AG04449 (cell line): Measurements from ENCODE around the gene MBTPS1.

Source experiments
- CTCF ChIA-PET: fragments of 350-600 bp; formaldehyde crosslinking; extraction: SDS; loops from one replicate; lab custom pipeline; 2021; ENCODE audit warnings: antibody characterized with exemption; lab: Yijun Ruan, JAX
- POLR2A ChIA-PET: fragments of 400-600, 350-600 bp; formaldehyde crosslinking; extraction: SDS; loops from one replicate; lab custom pipeline; 2020; ENCODE audit warnings: antibody characterized with exemption, inconsistent platforms; lab: Yijun Ruan, JAX
- DNase-seq: peaks from one replicate; pipeline ENCODE4 v3.0.0-alpha.2; 2010; ENCODE audit warnings: low read depth, low spot score
- H3K4me3 ChIP-seq: 2 replicates; pipeline ENCODE4 v1.5.1; 2011; ENCODE audit warnings: low read depth, mild to moderate bottlenecking, control low read depth, low read length
- CTCF ChIP-seq: IDR thresholded peaks from one replicate; pipeline ENCODE4 v1.5.1; 2011; ENCODE audit warnings: mild to moderate bottlenecking, moderate library complexity, low read length, control low read depth, inconsistent platforms; ENCODE audit not compliant: insufficient read depth; ENCODE audit errors: missing control alignments

Gene MBTPS1

DNA sequence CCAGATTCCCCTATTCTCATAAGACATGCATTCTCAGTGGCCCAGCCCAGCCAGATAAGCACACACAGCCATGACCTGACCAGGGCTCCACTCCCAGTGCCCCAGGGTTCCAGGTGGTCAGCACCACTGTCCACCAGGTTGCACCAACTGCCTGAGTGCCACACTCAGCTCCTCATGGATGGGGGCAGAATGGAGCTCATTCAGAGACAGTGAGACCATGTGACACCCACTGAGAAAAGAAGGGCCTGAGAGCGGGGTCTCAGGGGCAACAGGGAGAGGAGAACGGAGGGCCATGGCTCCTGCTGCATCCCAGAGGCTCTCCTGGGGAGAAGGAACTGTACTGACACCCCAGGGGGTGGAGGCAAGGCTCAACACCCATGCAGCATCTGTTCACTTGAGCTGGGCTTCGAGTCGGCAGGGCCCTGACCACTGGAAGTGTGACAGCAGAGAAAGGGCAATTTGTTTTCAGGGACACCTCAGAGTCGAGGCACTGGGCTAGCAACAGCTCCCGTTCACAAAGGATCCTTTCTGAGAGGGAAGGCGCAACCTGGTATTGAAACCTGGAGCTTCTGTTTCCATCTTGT is 55.4 kb downstream of the MBTPS1 start:
- ChIA-PET CTCF (interaction anchor here (0.7 to 20.0 kb wide), 13 partner anchors 9 to 133 kb away, joined by 3 to 662 read pairs (median 6); partner anchors contain the start of genes OSGIN1, SLC38A8 and TAF1C), POLR2A (no interaction called here)
- no peak overlapping the region for H3K4me3 ChIP-seq
- no peak for TF ChIP-seq CTCF
- no peak for DNase-seq

GRCh38 chr16:84059946-84060901 is 56.5 kb downstream of the MBTPS1 start:
- CTCF ChIA-PET: interaction anchor here (0.7 to 20.0 kb wide), 15 partner anchors 8 to 235 kb away, joined by 3 to 662 read pairs (median 7); partner anchors contain the start of genes OSGIN1, SLC38A8 and TAF1C
- no peak for DNase-seq

DNA sequence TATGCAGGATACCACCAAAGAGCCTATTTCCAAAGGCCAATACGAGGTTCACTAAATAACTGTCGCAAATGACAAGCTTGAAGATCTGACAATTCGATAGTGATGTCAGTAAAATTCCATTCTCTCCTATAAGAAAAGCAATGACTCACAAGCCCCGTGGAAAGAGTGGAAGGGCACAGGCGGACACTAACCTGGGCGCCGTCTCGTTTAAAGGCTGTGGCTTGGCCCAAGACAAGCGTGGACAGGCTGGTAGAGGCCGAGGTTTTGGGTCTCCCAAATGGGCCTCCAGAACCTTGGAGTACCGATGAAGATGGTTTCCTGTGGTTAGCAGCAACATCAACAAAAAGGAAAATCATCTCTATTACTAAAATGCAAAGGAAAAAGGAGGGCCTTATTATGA is 57.6 kb downstream of the MBTPS1 start:
- TF ChIP-seq CTCF: no peak
- H3K4me3 ChIP-seq: no peak overlapping the region
- CTCF ChIA-PET: interaction anchor here (0.9 to 20.0 kb wide), 11 partner anchors 9 to 234 kb away, joined by 3 to 662 read pairs (median 5); partner anchors contain the start of genes OSGIN1 and SLC38A8
- POLR2A ChIA-PET: no interaction called here
- DNase-seq: no peak

More at GRCh38 chr16:84059946-84060901, 56.5 kb downstream of the MBTPS1 start:
- TF ChIP-seq CTCF: no peak
- H3K4me3 ChIP-seq: no peak overlapping the region
- POLR2A ChIA-PET: no interaction called here

DNA sequence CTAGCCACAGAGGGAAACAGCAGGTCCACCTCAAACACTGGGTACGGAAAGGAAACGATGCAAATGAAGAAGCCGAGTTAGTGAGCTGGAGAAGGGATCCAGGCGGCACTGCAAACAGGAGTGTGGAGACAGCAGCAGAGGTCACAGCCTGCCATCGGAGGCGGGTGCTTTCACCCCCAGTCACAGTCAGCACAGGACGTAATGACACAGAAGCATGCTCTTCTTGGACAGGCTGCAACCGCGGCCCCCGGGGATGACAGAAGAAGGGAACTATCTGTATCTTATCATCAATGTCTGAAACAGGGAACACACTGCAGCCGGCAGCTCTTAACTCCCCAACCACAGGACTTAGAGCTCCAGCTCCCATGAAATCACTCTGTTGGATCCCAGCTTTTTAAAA is 58.1 kb downstream of the MBTPS1 start:
- TF ChIP-seq CTCF: no peak
- ChIA-PET POLR2A (no interaction called here), CTCF (interaction anchor here (1.0 to 20.0 kb wide), 10 partner anchors 10 to 132 kb away, joined by 3 to 662 read pairs (median 7); partner anchors contain the start of genes OSGIN1 and SLC38A8)
- no peak for DNase-seq
- H3K4me3 ChIP-seq: no peak overlapping the region

GRCh38 chr16:84058211-84058610 is 58.5 kb downstream of the MBTPS1 start:
- H3K4me3 ChIP-seq: no peak overlapping the region
- no peak for DNase-seq
- ChIA-PET POLR2A (no interaction called here), CTCF (interaction anchor here (1.1 to 20.0 kb wide), 9 partner anchors 10 to 131 kb away, joined by 3 to 662 read pairs (median 9); partner anchors contain the start of genes OSGIN1 and SLC38A8)
- no peak for TF ChIP-seq CTCF
